Effector memory CD4-positive, alpha-beta T cell (primary cell): ENCODE data around the gene AHRR.

Source experiments
- DNase-seq, 3 donors: peaks; one replicate each; pipeline ENCODE4 v3.0.0-alpha.2; 2020
- H3K27ac ChIP-seq: 2 replicates; pipeline ENCODE4 v1.7.0; 2013; ENCODE audit warnings: mild to moderate bottlenecking, low read length, moderate library complexity; ENCODE audit not compliant: insufficient read depth, poor library complexity, severe bottlenecking
- H3K27me3 ChIP-seq: replicated peaks from 2 replicates; pipeline ENCODE4 v1.7.0; 2013; ENCODE audit warnings: mild to moderate bottlenecking, low read length; ENCODE audit not compliant: insufficient read depth, control insufficient read depth, poor library complexity, severe bottlenecking
- H3K36me3 ChIP-seq: 2 replicates; pipeline ENCODE4 v1.7.0; 2013; ENCODE audit warnings: mild to moderate bottlenecking, low read length, moderate library complexity; ENCODE audit not compliant: control insufficient read depth, insufficient read depth
- H3K4me1 ChIP-seq: 2 replicates; pipeline ENCODE4 v1.7.0; 2013; ENCODE audit warnings: low read length, mild to moderate bottlenecking; ENCODE audit not compliant: control insufficient read depth, insufficient read depth, poor library complexity, severe bottlenecking
- H3K4me3 ChIP-seq: 2 replicates; pipeline ENCODE4 v1.7.0; 2013; ENCODE audit warnings: low read length, low read depth, mild to moderate bottlenecking; ENCODE audit not compliant: insufficient read depth, poor library complexity, severe bottlenecking
- H3K9me3 ChIP-seq: 2 replicates; pipeline ENCODE4 v1.7.0; 2013; ENCODE audit warnings: mild to moderate bottlenecking, low read length, moderate library complexity; ENCODE audit not compliant: control insufficient read depth

Gene AHRR

GRCh38 chr5:311963-312362, 9.6 kb upstream of the AHRR start:
- Histone ChIP-seq H3K4me3 (no peak overlapping the region), H3K27me3 (no peaks in the 10 kb centered on the region), H3K9me3 (no peaks in the 10 kb centered on the region), H3K4me1 (no peaks in the 10 kb centered on the region), H3K36me3 (peaks cover 61% of the 10 kb centered on the region), H3K27ac (no peak overlapping the region)
- DNase-seq: no peak

GRCh38 chr5:312845-313244, 8.7 kb upstream of the AHRR start:
- Histone ChIP-seq H3K27ac (no peak overlapping the region), H3K9me3 (no peaks in the 10 kb centered on the region), H3K36me3 (peaks cover 58% of the 10 kb centered on the region), H3K27me3 (no peaks in the 10 kb centered on the region), H3K4me1 (no peaks in the 10 kb centered on the region), H3K4me3 (no peak overlapping the region)
- no peak for DNase-seq

GRCh38 chr5:313265-313664, 8.2 kb upstream of the AHRR start:
- H3K36me3 ChIP-seq: peaks cover 55% of the 10 kb centered on the region
- no peaks in the 10 kb centered on the region for H3K27me3 ChIP-seq
- DNase-seq: no peak
- no peaks in the 10 kb centered on the region for H3K9me3 ChIP-seq
- H3K27ac ChIP-seq: no peak overlapping the region
- no peaks in the 10 kb centered on the region for H3K4me1 ChIP-seq
- H3K4me3 ChIP-seq: no peak overlapping the region

- Histone ChIP-seq H3K27ac (no peak overlapping the region), H3K36me3 (peaks cover 49% of the 10 kb centered on the region), H3K4me1 (no peaks in the 10 kb centered on the region), H3K9me3 (no peaks in the 10 kb centered on the region), H3K4me3 (no peak overlapping the region), H3K27me3 (no peaks in the 10 kb centered on the region)
- no peak for DNase-seq
Measured at GRCh38 chr5:313806-314376, 7.6 kb upstream of the AHRR start.

- no peak for DNase-seq
- Histone ChIP-seq H3K36me3 (peaks cover 43% of the 10 kb centered on the region), H3K27ac (no peak overlapping the region), H3K27me3 (no peaks in the 10 kb centered on the region), H3K9me3 (no peaks in the 10 kb centered on the region), H3K4me1 (no peaks in the 10 kb centered on the region), H3K4me3 (no peak overlapping the region)
Measured at GRCh38 chr5:314676-315487, 6.6 kb upstream of the AHRR start.

- Histone ChIP-seq H3K27me3 (peaks cover 7% of the 10 kb centered on the region), H3K36me3 (peaks cover 37% of the 10 kb centered on the region), H3K4me1 (peaks cover 4% of the 10 kb centered on the region), H3K9me3 (no peaks in the 10 kb centered on the region), H3K27ac (no peak overlapping the region), H3K4me3 (no peak overlapping the region)
- no peak for DNase-seq
Measured at GRCh38 chr5:315488-316209, 5.9 kb upstream of the AHRR start.

GRCh38 chr5:316210-317085, 5.1 kb upstream of the AHRR start:
- Histone ChIP-seq H3K4me1 (peaks cover 11% of the 10 kb centered on the region), H3K9me3 (no peaks in the 10 kb centered on the region), H3K27ac (no peak overlapping the region), H3K27me3 (peaks cover 14% of the 10 kb centered on the region), H3K36me3 (peaks cover 37% of the 10 kb centered on the region), H3K4me3 (no peak overlapping the region)
- DNase-seq: no peak

GRCh38 chr5:317086-317811, 4.3 kb upstream of the AHRR start:
- Histone ChIP-seq H3K27ac (no peak overlapping the region), H3K4me3 (no peak overlapping the region), H3K9me3 (no peaks in the 10 kb centered on the region), H3K4me1 (peaks cover 17% of the 10 kb centered on the region), H3K27me3 (peaks cover 21% of the 10 kb centered on the region), H3K36me3 (peaks cover 31% of the 10 kb centered on the region)
- DNase-seq: no peak

- no peak overlapping the region for H3K4me3 ChIP-seq
- peaks cover 23% of the 10 kb centered on the region for H3K36me3 ChIP-seq
- peaks cover 25% of the 10 kb centered on the region for H3K27me3 ChIP-seq
- no peak for DNase-seq
- H3K27ac ChIP-seq: no peak overlapping the region
- peaks cover 17% of the 10 kb centered on the region for H3K4me1 ChIP-seq
- H3K9me3 ChIP-seq: no peaks in the 10 kb centered on the region
Measured at GRCh38 chr5:318341-318897, 3.1 kb upstream of the AHRR start.
